Smooth muscle cell (in vitro differentiated cells): Measurements from ENCODE around the gene FAF1. TPM values are rescaled to one million over a fixed set of nuclear protein-coding genes. Genes with fewer than 3 reads are reported as not detected.
A peak's percentile ranks its signal among the peaks of the same experiment; 100 is the strongest.

Experiments
- DNase-seq: peaks from one replicate; lab custom pipeline; 2025; ENCODE audit not compliant: unreplicated experiment; lab: John Stamatoyannopoulos, UW
- H2AFZ ChIP-seq: fragments of 200-600 bp; sonication (generic); 2 replicates; pipeline ENCODE4 v1.6.0; 2016; ENCODE audit warnings: antibody characterized with exemption, low read depth, mild to moderate bottlenecking
- H3F3A ChIP-seq: fragments of 200-600 bp; sonication (generic); 2 replicates; pipeline ENCODE4 v1.6.0; 2017; ENCODE audit warnings: antibody characterized with exemption, low read depth
- H3K27ac ChIP-seq: fragments of 200-600 bp; sonication (generic); 2 replicates; pipeline ENCODE4 v1.5.1; 2016; ENCODE audit warnings: low read depth, mild to moderate bottlenecking
- H3K27me3 ChIP-seq: fragments of 200-600 bp; sonication (generic); 2 replicates; pipeline ENCODE4 v1.6.1; 2016; ENCODE audit warnings: low read depth, mild to moderate bottlenecking
- H3K36me3 ChIP-seq: fragments of 200-600 bp; sonication (generic); 2 replicates; pipeline ENCODE4 v1.5.1; 2016; ENCODE audit warnings: low read depth
- H3K4me1 ChIP-seq: fragments of 200-600 bp; sonication (generic); 2 replicates; pipeline ENCODE4 v1.5.1; 2016; ENCODE audit warnings: low read depth
- H3K4me2 ChIP-seq: fragments of 200-600 bp; sonication (generic); 2 replicates; pipeline ENCODE4 v1.6.0; 2016; ENCODE audit warnings: mild to moderate bottlenecking
- H3K4me3 ChIP-seq: fragments of 200-600 bp; sonication (generic); 2 replicates; pipeline ENCODE4 v1.5.1; 2016; ENCODE audit warnings: mild to moderate bottlenecking
- H3K79me2 ChIP-seq: fragments of 200-600 bp; sonication (generic); 2 replicates; pipeline ENCODE4 v1.6.0; 2016; ENCODE audit warnings: low read depth, mild to moderate bottlenecking
- H3K9ac ChIP-seq: fragments of 200-600 bp; sonication (generic); 2 replicates; pipeline ENCODE4 v1.6.0; 2016; ENCODE audit warnings: low read depth
- H3K9me3 ChIP-seq: fragments of 200-600 bp; sonication (generic); replicated peaks from 2 replicates; pipeline ENCODE4 v1.5.1; 2016; ENCODE audit warnings: low read depth
- H4K20me1 ChIP-seq: fragments of 200-600 bp; sonication (generic); 2 replicates; pipeline ENCODE4 v1.6.0; 2016; ENCODE audit warnings: low read depth
- WGBS: methylation state at CpG from one replicate; pipeline ENCODE4 v1.1.7; 2016; ENCODE audit warnings: low lambda C conversion rate; 5-methylcytosine and 5-hydroxymethylcytosine counted together
- polyA plus RNA-seq: library from polyadenylated mRNA; unstranded; fragments of >200 nt; fragmentation: Nextera tagmentation; extraction: Ambion mirVana; gene quantifications from 2 replicates; pipeline ENCODE4 v1.2.1, GENCODE V29; 2016
- total RNA-seq: library from RNA; depleted of rRNA; stranded (reverse); fragments of >200 nt; gene quantifications from 2 replicates; pipeline ENCODE4 v1.2.3, GENCODE V29; 2014
- TF ChIP-seq, protein P1 (sequence below): fragments of 200-600 bp; sonication (generic); IDR thresholded peaks from 2 replicates; pipeline ENCODE4 v1.5.1; 2017; ENCODE audit warnings: borderline replicate concordance, mild to moderate bottlenecking, antibody characterized with exemption; ENCODE audit not compliant: insufficient read depth, poor library complexity, severe bottlenecking

The FAF1 gene
- total and polyA plus RNA-seq, 2 experiments from 2014 or later, result 51.5 to 51.6 TPM

DNA sequence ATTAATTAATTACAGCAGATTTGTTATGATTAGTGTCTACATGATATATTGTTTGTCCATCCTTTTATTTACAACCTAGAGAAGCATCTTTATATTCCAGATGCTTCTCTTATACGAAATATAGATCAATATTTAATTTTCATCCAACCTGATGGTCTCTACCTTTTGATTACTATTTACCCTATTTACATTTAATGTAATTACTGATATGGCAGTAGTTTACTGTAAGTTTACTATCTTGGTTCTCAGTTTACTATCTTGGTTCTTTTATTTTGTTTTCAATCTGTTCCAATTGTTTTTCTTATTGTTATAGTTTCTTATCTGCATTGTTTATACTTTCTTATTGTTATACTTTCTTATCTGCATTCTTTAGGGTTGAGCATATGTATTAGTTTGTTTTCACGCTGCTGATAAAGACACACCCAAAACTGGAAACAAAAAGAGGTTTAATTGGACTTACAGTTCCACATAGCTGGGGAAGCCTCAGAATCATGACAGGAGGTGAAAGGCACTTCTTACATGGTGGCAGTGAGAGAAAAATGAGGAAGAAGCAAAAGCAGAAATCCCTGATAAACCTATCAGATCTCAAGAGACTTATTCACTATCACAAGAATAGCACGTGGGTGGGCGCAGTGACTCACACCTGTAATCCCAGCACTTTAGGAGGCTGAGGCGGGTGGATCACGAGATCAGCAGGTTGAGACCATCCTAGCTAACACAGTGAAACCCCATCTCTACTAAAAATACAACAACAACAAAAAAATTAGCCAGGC lies 28.9 kb downstream of the FAF1 start:
- no peak overlapping the region for H3K4me2 ChIP-seq
- no peaks in the 10 kb centered on the region for H3K36me3 ChIP-seq
- WGBS, result 85% methylated on average over 6 of the region's 6 CpGs
- no peaks in the 10 kb centered on the region for H3K9me3 ChIP-seq
- no peak overlapping the region for H2AFZ ChIP-seq
- H3K27me3 ChIP-seq, result no peaks in the 10 kb centered on the region
- DNase-seq, result no peak
- H4K20me1 ChIP-seq, result peaks cover 81% of the 10 kb centered on the region
- H3K9ac ChIP-seq, result no peak overlapping the region
- no peak overlapping the region for H3K4me3 ChIP-seq
- H3K4me1 ChIP-seq, result no peaks in the 10 kb centered on the region
- peaks cover 38% of the 10 kb centered on the region for H3K79me2 ChIP-seq
- TF ChIP-seq, protein P1, sequence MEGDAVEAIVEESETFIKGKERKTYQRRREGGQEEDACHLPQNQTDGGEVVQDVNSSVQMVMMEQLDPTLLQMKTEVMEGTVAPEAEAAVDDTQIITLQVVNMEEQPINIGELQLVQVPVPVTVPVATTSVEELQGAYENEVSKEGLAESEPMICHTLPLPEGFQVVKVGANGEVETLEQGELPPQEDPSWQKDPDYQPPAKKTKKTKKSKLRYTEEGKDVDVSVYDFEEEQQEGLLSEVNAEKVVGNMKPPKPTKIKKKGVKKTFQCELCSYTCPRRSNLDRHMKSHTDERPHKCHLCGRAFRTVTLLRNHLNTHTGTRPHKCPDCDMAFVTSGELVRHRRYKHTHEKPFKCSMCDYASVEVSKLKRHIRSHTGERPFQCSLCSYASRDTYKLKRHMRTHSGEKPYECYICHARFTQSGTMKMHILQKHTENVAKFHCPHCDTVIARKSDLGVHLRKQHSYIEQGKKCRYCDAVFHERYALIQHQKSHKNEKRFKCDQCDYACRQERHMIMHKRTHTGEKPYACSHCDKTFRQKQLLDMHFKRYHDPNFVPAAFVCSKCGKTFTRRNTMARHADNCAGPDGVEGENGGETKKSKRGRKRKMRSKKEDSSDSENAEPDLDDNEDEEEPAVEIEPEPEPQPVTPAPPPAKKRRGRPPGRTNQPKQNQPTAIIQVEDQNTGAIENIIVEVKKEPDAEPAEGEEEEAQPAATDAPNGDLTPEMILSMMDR, result no peak
- no peak overlapping the region for H3K27ac ChIP-seq
- no peaks in the 10 kb centered on the region for H3F3A ChIP-seq

DNA sequence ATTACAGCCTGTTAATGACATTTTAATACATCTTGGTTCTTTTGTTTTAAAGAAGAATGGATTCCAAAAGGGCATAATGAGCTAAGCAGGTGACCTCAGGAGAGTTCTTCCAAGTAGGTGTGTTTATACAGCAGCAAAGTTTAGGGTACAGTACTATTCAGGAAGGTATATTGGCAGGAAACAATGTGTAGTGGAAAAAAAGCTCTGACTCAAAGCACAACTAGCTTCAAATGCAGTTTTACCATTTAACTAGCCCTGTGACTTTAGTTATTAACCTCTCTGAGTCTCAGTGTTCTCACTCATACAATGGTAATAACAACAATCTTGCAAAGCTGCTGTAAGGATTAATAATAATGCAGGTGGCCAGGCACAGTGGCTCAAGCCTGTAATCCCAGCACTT lies 29.9 kb downstream of the FAF1 start:
- TF ChIP-seq, protein P1, result no peak
- Histone ChIP-seq H3K9ac (no peak overlapping the region), H4K20me1 (peaks cover 72% of the 10 kb centered on the region), H3K4me1 (no peaks in the 10 kb centered on the region), H2AFZ (no peak overlapping the region), H3K27me3 (no peaks in the 10 kb centered on the region), H3K9me3 (no peaks in the 10 kb centered on the region), H3K4me2 (no peak overlapping the region), H3K36me3 (no peaks in the 10 kb centered on the region), H3K4me3 (no peak overlapping the region), H3F3A (no peaks in the 10 kb centered on the region), H3K79me2 (peaks cover 34% of the 10 kb centered on the region), H3K27ac (no peak overlapping the region)
- DNase-seq, result no peak

DNA sequence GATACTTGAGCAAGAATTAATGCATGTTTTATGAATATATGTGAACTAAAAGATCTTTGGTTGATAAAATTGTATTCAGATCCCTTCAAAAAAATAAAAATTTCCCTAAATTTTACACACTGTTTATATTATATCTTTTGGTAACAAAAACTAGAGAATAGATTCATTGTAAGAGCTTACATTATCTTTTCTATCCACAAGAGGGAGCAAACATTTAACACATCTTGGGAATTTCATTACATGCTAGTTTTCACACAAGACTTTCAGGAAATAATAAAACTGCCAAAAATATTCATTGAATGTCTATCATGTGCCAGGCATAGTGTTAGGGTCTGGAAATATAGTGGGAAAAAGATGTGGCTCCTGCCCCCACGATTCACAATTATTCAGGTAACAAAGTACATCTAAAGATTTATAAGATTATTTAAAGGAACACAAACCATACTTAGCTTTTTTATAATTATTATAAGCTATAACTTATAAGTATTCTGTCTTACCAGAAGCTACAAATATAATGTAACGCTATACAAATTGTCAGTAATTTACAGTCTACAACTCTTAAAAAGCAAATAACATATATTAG lies 30.6 kb downstream of the FAF1 start:
- Histone ChIP-seq H2AFZ (no peak overlapping the region), H3K4me3 (no peak overlapping the region), H3K36me3 (no peaks in the 10 kb centered on the region), H3F3A (no peaks in the 10 kb centered on the region), H4K20me1 (peaks cover 65% of the 10 kb centered on the region), H3K4me1 (no peaks in the 10 kb centered on the region), H3K27me3 (no peaks in the 10 kb centered on the region), H3K9me3 (no peaks in the 10 kb centered on the region), H3K9ac (no peak overlapping the region), H3K27ac (no peak overlapping the region), H3K79me2 (peaks cover 34% of the 10 kb centered on the region), H3K4me2 (no peak overlapping the region)
- no peak for DNase-seq
- WGBS, result 47% methylated on average over 2 of the region's 2 CpGs
- TF ChIP-seq, protein P1, result peak; percentile 60

DNA sequence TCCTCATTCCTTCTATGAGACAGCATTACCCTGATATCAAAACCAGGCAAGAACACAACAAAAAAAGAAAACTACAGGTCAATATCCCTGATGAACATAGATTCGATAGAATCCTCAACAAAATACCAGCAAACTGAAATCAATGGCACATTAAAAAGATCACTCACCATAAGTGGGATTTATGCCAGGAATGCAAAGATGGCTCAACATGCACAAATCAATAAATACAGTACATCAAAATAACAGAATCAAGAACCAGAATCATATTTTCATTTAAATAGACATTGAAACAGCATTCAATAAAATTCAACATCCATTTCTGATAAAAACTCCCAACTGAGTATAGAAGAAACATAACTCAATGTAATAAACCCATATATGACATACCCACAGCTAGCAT lies 36.5 kb downstream of the FAF1 start:
- Histone ChIP-seq H3F3A (no peaks in the 10 kb centered on the region), H3K9ac (no peak overlapping the region), H4K20me1 (peaks cover 29% of the 10 kb centered on the region), H3K27ac (no peak overlapping the region), H3K4me2 (no peak overlapping the region), H3K79me2 (peaks cover 57% of the 10 kb centered on the region), H3K9me3 (no peaks in the 10 kb centered on the region), H3K27me3 (no peaks in the 10 kb centered on the region), H3K4me1 (no peaks in the 10 kb centered on the region), H3K36me3 (no peaks in the 10 kb centered on the region), H2AFZ (no peak overlapping the region), H3K4me3 (no peak overlapping the region)
- TF ChIP-seq, protein P1, result no peak
- no peak for DNase-seq
- 97% methylated on average over 1 of the region's 1 CpG for WGBS
